Upper lobe of left lung (tissue), 4 donors: ENCODE data around the gene TEF.

Source experiments
- POLR2A ChIP-seq, 4 donors: fragments of 450-650 bp; IDR thresholded peaks; one replicate each; pipeline ENCODE4 v1.5.1; 2016 to 2017; ENCODE audit warnings: antibody characterized with exemption in 4 of 4, mild to moderate bottlenecking in 2 of 4
- POLR2AphosphoS5 ChIP-seq, 2 donors: sonication (generic); formaldehyde crosslinking; IDR thresholded peaks; one replicate each; pipeline ENCODE4 v1.5.1; 2017; ENCODE audit warnings: antibody characterized with exemption in 2 of 2
- TF ChIP-seq, protein P1 (sequence below), 6 experiments: fragments of 450-650 bp in 4 of 6; fragments of 200-600 bp in 2 of 6; sonication (generic) in 2 of 6; IDR thresholded peaks; one replicate each; pipeline ENCODE4 v1.5.1; 2016 to 2019; ENCODE audit warnings: antibody characterized with exemption in 6 of 6

GRCh38 chr22:41380993-41381328 lies 781 bp upstream of the TEF start:
- TF ChIP-seq POLR2A (IDR thresholded peaks at IDR 0.05): peak in 3 of 4 donors; percentile 35 to 73 (median 66)
- TF ChIP-seq, protein P1, sequence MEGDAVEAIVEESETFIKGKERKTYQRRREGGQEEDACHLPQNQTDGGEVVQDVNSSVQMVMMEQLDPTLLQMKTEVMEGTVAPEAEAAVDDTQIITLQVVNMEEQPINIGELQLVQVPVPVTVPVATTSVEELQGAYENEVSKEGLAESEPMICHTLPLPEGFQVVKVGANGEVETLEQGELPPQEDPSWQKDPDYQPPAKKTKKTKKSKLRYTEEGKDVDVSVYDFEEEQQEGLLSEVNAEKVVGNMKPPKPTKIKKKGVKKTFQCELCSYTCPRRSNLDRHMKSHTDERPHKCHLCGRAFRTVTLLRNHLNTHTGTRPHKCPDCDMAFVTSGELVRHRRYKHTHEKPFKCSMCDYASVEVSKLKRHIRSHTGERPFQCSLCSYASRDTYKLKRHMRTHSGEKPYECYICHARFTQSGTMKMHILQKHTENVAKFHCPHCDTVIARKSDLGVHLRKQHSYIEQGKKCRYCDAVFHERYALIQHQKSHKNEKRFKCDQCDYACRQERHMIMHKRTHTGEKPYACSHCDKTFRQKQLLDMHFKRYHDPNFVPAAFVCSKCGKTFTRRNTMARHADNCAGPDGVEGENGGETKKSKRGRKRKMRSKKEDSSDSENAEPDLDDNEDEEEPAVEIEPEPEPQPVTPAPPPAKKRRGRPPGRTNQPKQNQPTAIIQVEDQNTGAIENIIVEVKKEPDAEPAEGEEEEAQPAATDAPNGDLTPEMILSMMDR (IDR thresholded peaks at IDR 0.05): no peak
- TF ChIP-seq POLR2AphosphoS5 (IDR thresholded peaks at IDR 0.05): peak; percentile 42 to 89
